HG02571 (cell line): ENCODE data around the gene ARPC5L.

Experiments used
- ATAC-seq: cut with Tn5 transposase; IDR thresholded peaks from one replicate; pipeline ENCODE4 v1.9.1; 2021; ENCODE audit warnings: mild to moderate bottlenecking, moderate library complexity; ENCODE audit not compliant: unreplicated experiment

Gene ARPC5L

DNA sequence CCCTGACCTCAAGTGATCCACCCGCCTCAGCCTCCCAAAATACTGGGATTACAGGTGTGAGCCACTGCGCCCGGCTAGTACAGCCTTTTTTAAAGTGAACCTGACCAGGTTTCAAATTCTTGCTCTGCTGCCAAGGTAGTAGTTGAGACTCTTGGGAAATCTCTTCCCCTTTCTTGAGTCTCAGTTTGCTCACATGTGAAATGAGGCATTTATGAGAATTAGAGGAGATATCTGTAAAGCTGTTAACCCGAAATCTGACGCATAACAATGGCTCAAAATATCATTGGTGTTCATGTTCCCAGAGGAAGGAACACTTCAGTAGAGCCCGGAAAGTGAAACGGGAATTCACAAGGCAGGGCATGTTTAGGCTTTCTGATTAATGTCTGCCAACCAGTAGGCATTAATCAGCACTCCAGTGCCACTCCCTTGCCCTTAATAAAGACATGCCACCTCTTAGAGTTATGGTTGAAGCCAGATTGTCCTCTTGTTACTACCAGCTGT is 1.5 kb downstream of the ARPC5L start:
- no peak for ATAC-seq

GRCh38 chr9:124868511-124869465 is 6.9 kb downstream of the ARPC5L start:
- ATAC-seq, result peak; percentile 59

- ATAC-seq, result peak; percentile 4
These were observed 7.6 kb downstream of the ARPC5L start for GRCh38 chr9:124869466-124869985.

DNA sequence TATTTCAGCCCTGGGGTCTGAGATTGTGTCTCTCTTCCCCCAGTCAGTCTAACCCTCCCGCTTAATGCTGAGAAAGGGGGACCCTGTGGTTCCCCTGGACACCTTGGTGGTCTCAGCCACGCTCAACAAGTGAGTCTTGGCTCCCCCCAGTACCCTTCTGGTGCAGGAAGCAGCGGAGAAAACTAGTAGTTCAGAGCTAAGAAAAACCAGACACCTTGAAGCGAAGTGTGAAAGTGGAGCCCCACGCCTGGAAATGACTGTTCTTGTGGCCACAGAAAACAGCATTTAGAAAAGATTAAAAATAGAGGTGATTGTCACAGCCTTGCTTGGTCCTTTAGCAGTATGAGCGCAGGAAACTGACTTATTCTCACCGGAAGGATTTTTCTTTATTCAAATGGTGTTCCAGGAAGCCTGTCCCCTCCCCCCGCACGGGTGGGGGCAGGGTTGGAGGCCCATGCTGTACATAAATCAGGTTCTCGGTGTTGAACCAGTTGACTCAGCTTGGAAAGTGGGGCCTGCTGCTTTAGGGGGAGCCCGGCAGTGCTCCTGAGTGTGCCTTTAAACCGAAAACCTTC is 8.1 kb downstream of the ARPC5L start:
- peak; percentile 40 for ATAC-seq

- no peak for ATAC-seq
These were observed 8.8 kb downstream of the ARPC5L start for GRCh38 chr9:124870723-124871122.

- no peak for ATAC-seq
These were observed 9.2 kb downstream of the ARPC5L start for GRCh38 chr9:124871156-124871561.

DNA sequence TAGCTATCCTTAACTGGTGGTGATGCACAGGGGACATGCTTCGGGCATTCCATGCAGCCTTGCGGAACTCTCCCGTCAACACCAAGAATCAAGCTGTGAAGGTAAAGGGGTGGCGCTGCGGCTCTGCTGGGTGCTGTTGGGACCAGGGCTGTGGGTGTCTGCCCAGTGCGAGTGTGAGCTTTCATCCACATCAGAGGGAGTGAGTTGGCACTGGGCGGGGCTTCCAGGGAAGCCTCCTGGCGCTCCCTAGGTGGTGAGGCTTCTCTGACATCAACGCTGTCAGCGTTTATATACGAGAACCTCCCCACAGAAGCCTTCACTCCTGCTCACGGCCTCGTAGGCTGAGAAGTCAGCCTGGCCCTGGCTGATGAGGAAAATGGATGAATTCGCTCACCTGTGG is 11.7 kb downstream of the ARPC5L start:
- no peak for ATAC-seq

DNA sequence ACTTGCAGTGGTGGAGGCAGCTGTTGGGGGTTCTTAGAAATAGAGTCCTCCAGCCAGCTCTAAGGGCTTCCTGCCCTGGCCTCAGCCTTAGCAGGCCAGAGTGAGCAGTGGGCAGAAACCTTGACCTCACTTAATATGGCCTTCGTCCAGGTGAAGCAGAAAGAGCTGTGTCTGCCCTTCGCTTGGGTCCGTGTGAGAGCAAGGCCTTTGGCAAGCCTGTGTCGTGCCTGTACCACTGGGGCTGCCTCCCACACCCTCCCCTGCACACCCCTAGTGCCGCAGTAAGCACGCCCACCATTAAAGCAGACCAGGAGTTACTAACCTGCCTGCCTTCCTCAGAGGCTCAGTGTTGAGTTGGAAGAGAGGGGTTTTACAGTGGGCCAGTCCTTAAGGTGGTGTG is 13.6 kb downstream of the ARPC5L start:
- ATAC-seq, result no peak

DNA sequence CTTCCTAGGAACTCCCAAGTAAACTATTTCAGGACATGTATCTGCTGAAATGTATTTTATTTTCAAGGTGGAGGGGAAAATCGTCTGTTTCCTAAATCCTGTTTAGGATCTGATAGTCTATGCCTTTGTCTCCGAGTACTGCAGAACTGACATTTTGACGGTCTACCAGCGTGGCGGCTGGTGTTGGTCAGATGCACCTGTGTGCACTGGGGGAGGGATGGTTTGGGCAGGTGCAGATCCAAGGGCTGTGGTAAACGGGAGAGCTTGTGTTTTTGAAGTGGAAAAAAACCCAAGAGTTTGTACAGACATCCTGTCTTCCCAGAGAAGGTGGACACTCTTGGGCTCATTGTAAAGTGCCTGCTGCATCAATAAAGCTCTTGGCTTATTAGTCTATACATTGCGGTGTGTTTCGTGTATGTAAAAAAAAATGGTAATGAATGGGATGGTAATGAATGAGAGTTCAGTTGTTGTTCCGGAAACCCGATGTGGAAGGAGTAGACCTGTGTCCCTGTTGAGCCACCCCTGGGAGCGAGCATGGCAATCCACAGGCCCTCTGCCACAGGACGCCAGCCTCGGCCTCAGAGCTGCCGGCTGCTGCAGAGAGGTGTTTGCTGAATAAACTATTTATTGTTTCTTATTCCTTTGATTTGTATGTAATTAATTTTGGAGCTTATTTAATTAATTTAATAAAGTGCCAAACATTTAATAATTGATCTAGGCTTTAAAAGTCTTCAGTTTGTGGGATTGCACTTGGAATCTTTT is 15.3 kb downstream of the ARPC5L start:
- no peak for ATAC-seq

DNA sequence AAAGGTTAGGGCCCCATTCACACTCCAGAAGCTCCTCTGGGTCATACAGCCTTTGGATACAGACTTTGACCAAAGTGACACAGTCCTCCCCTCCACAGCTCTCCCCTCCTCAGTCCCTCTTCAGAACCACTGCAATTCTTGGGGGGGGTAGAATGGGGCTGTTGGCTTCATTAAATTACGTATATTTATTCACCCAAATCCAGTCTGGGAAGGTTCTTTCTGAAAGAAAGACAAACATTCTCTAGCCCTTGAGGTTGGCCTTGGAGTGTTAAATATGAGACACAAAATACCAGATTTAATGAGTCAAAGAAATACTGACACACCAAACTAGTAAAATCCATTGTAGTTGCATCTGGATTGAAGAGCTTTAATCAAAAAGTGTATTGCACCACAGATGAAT is 16.1 kb downstream of the ARPC5L start:
- no peak for ATAC-seq

DNA sequence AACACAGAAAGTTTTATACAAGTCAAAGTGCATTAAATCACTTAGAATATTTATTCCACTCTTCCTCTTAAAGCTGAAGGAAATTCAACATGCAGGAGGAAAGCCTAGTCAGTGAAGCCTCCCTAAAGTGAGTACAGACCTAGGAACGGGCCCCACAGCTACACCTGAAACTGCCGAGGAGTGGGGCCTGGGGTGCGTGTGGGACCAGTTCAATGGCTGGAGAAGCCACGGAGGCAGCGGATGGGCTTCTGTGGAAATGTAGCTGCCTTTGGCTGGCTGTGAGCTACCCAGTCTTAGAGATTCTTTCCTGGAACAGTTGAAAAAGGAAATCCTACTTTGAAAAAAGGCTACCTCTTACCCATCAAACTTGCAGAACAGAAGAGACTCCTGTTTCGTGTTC is 16.6 kb downstream of the ARPC5L start:
- no peak for ATAC-seq

DNA sequence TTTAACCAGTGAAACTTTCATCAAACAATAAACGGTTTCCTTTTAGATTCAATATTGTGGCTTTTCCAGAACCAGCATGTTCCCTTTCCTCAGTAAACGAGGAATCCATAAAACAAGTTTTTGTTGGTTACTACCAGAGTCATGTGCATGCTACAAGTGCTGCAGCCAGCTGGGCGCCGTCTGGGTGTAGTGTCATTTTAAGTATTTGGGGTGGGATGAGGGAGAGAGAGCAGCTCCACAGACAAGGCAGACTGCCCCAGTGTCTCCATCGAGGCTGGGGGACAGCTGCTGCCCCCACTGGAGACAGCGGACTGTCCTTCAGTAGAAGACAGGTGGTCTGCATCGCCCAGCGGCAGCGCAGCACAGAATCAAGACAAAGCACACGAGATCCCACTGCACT is 17.3 kb downstream of the ARPC5L start:
- no peak for ATAC-seq

DNA sequence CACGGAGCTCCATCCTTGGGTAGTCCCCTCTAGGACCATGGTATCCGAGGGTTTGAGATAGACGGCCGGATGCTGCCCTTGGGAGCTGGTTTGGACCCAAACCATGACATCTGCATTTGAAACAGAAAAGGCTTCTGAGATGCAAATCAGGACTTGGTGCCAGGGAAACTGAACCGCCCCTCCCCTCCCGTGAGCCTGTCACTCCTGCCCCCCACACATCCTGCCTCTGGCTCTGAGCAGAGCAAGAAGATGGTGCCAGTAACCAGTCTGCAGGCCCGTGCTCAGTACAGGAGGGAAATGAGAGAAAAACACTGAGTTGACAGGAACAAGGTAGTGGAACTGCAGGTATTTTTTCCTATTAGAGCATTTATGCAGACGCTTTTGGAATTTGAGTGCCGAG is 18.6 kb downstream of the ARPC5L start:
- ATAC-seq, result no peak

DNA sequence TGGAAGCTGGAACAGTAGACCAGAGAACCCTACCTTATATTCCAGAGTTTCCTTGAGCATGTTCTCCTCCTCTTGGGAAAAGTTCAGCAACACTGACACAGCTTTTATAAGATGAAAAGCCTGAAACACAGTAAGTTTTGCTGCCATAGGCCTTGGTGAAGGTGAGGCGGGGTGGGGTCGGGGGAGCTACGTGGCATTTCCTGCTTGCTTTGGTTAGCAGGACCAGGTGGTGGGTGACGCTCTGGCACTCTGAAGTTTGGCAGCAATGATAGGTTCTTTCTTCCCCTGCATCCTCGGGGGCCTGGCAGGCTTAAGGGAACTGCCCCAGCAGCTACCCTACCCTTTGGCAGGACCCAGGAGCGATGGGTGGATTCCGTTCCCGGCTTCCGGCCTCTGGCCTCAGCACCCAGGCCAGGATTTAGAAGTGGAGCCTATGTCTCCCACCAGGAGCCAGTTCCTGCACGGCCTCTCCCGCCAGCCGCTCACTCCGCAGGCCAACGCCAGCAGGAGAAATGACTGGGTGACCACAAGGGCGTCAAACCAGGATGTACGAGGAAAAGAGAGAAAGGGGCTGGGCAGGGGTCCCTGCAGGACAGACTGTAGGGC is 19.3 kb downstream of the ARPC5L start:
- no peak for ATAC-seq

- ATAC-seq, result no peak
These were observed 20.3 kb downstream of the ARPC5L start for GRCh38 chr9:124882231-124882630.

DNA sequence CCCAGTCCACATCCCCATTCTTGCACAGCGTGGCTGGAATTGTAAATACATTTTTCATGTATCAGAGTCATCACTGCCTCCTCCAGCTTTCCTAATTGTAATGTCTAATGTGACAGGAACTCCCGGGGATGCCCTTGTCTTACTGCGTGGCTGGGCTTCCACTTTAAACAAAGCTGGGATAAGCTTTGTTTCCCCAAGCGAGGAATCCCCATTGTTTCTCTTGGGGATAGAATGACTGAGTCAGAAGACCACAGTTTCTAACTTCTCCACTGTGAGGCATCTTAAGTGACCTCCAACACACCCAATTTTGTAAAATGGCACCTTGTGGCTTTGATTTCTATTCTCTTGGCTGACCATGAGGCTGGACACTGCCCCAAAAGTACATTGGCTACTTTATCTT is 22.4 kb downstream of the ARPC5L start:
- no peak for ATAC-seq

- ATAC-seq, result no peak
These were observed 23.6 kb downstream of the ARPC5L start for GRCh38 chr9:124885551-124885950.

DNA sequence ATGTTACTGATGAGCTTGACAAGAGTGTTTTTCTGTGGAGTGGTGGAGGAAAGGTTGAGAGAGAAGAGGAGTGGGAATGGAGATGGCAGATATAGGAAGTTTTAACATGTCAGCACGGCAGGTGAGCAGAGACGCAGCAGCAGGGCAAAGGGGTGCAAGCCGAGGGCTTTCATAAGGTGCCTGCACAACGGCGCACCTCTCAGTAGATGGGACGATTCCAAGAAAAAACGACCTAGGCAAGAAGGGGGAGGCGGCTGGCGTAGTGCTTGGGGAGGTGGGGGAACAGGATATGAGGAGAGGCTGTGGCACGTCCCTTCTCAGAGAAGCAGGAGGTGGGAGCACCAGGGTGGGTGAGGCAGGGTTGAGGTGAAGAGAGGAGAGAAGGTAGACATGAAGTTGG is 24.5 kb downstream of the ARPC5L start:
- no peak for ATAC-seq

DNA sequence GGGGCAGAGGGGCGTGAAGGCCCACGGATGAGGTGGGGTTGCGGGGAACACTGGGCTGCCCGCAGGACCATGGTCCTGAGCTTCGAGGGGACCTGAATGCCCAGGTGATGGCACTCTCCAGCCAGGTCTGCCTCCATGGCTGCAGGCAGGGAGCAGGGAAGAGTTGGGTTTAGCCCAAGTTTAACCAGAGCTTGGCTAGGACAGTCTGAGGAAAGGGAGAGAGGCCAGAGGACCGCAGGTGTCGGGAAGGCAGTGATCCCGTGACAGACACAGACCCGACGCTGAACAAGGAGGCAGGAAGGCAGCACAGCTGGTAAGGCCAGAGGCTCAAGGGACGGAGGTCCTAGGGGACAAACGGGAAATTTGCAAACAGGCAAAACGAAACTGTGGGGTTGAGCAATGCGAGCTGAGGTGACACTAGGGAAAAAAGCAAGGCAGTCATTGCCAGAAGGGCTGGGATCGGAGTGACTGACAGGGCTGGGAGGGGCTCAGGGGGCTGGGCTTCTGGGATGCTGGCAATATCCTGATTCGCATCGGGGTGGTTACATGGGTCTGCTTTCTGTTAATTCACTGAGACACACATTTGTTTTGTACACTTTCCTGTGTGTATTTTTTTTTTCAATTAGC is 25.0 kb downstream of the ARPC5L start:
- ATAC-seq, result no peak

DNA sequence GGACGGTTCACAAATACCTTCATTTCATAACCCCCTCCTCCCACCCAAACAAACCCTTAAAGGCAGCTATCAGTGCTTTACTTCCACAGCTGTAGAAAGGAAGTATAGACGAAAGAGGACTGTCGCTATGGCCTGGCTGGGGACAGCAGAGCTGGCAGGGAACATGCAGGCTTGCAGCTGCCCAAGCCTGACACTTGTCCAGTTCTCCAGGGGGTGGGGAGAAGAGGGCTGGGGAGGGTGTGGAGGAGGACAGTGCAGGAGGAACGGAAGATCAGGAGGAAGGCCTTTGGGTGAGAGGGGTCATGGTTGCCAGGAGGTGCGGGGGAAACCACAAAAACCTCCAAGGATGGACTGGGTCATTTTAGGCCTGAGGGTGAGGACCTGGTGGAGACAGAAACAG is 25.9 kb downstream of the ARPC5L start:
- ATAC-seq, result no peak
